ENCODE measurements around the gene NT5M. TPM values are rescaled to one million over a fixed set of nuclear protein-coding genes. Genes with fewer than 3 reads are reported as not detected.

Gene NT5M
- total RNA-seq, 2 experiments from 2014 or later, result 7.7 to 8.1 TPM

- CTCF ChIA-PET, result no interaction called here
- Mint-ChIP-seq H3K36me3 (ENCODE audit: low read depth) (peaks cover 3% of the 10 kb centered on the region), H3K4me1 (ENCODE audit: low read depth) (no peaks in the 10 kb centered on the region), H3K27me3 (ENCODE audit: low read depth) (no peaks in the 10 kb centered on the region), H3K4me3 (no peak overlapping the region), H3K27ac (no peak overlapping the region), H3K9me3 (no peaks in the 10 kb centered on the region)
- intact Hi-C loops (cut with micrococcal nuclease), result no loop called here
- no peak for DNase-seq
These were observed 22.6 kb downstream of the NT5M start for GRCh38 chr17:17325816-17326215.

GRCh38 chr17:17326275-17326875, 23.2 kb downstream of the NT5M start:
- Mint-ChIP-seq H3K36me3 (ENCODE audit: low read depth) (peaks cover 3% of the 10 kb centered on the region), H3K4me1 (ENCODE audit: low read depth) (no peaks in the 10 kb centered on the region), H3K27me3 (ENCODE audit: low read depth) (no peaks in the 10 kb centered on the region), H3K27ac (no peak overlapping the region), H3K4me3 (no peak overlapping the region), H3K9me3 (no peaks in the 10 kb centered on the region)
- intact Hi-C loops (cut with micrococcal nuclease), result no loop called here
- CTCF ChIA-PET, result interaction anchor here (0.6 kb wide), 1 partner anchor 46 kb away, joined by 5 read pairs; no protein-coding TSS in a partner anchor
- DNase-seq, result no peak

- no peak overlapping the region for H3K27ac Mint-ChIP-seq
- CTCF ChIA-PET, result no interaction called here
- no peaks in the 10 kb centered on the region for H3K9me3 Mint-ChIP-seq
- no peaks in the 10 kb centered on the region for H3K4me1 Mint-ChIP-seq (ENCODE audit: low read depth)
- intact Hi-C loops (cut with micrococcal nuclease), result no loop called here
- H3K27me3 Mint-ChIP-seq (ENCODE audit: low read depth), result no peaks in the 10 kb centered on the region
- no peak overlapping the region for H3K4me3 Mint-ChIP-seq
- DNase-seq, result no peak
- H3K36me3 Mint-ChIP-seq (ENCODE audit: low read depth), result peaks cover 3% of the 10 kb centered on the region
These were observed 25.1 kb downstream of the NT5M start for GRCh38 chr17:17328251-17328650.

- no peaks in the 10 kb centered on the region for H3K9me3 Mint-ChIP-seq
- no peak for DNase-seq
- CTCF ChIA-PET, result interaction anchor here (0.6 kb wide), 1 partner anchor 155 kb away, joined by 3 read pairs; the partner anchor contains the start of gene RASD1
- no peak overlapping the region for H3K4me3 Mint-ChIP-seq
- H3K27me3 Mint-ChIP-seq (ENCODE audit: low read depth), result no peaks in the 10 kb centered on the region
- intact Hi-C loops (cut with micrococcal nuclease), result no loop called here
- H3K27ac Mint-ChIP-seq, result no peak overlapping the region
- no peaks in the 10 kb centered on the region for H3K36me3 Mint-ChIP-seq (ENCODE audit: low read depth)
- H3K4me1 Mint-ChIP-seq (ENCODE audit: low read depth), result no peaks in the 10 kb centered on the region
These were observed 38.3 kb downstream of the NT5M start for GRCh38 chr17:17341452-17341851.

- Mint-ChIP-seq H3K9me3 (no peaks in the 10 kb centered on the region), H3K27ac (no peak overlapping the region), H3K27me3 (ENCODE audit: low read depth) (no peaks in the 10 kb centered on the region), H3K36me3 (ENCODE audit: low read depth) (no peaks in the 10 kb centered on the region), H3K4me3 (no peak overlapping the region), H3K4me1 (ENCODE audit: low read depth) (no peaks in the 10 kb centered on the region)
- no peak for DNase-seq
- intact Hi-C loops (cut with micrococcal nuclease), result no loop called here
- CTCF ChIA-PET, result no interaction called here
These were observed 39.2 kb downstream of the NT5M start for GRCh38 chr17:17342242-17342945.

GRCh38 chr17:17343160-17343735, 40.1 kb downstream of the NT5M start:
- no peaks in the 10 kb centered on the region for H3K27me3 Mint-ChIP-seq (ENCODE audit: low read depth)
- H3K4me3 Mint-ChIP-seq, result no peak overlapping the region
- intact Hi-C loops (cut with micrococcal nuclease), result no loop called here
- CTCF ChIA-PET, result no interaction called here
- no peaks in the 10 kb centered on the region for H3K4me1 Mint-ChIP-seq (ENCODE audit: low read depth)
- H3K9me3 Mint-ChIP-seq, result no peaks in the 10 kb centered on the region
- no peaks in the 10 kb centered on the region for H3K36me3 Mint-ChIP-seq (ENCODE audit: low read depth)
- no peak overlapping the region for H3K27ac Mint-ChIP-seq
- DNase-seq, result no peak

- intact Hi-C loops (cut with micrococcal nuclease), result no loop called here
- Mint-ChIP-seq H3K9me3 (no peaks in the 10 kb centered on the region), H3K4me1 (ENCODE audit: low read depth) (no peaks in the 10 kb centered on the region), H3K27ac (no peak overlapping the region), H3K27me3 (ENCODE audit: low read depth) (no peaks in the 10 kb centered on the region), H3K4me3 (no peak overlapping the region), H3K36me3 (ENCODE audit: low read depth) (no peaks in the 10 kb centered on the region)
- no peak for DNase-seq
- CTCF ChIA-PET, result interaction anchor here (0.6 kb wide), 1 partner anchor 74 kb away, joined by 7 read pairs; no protein-coding TSS in a partner anchor
These were observed 40.8 kb downstream of the NT5M start for GRCh38 chr17:17343896-17344506.

- no peaks in the 10 kb centered on the region for H3K4me1 Mint-ChIP-seq (ENCODE audit: low read depth)
- H3K36me3 Mint-ChIP-seq (ENCODE audit: low read depth), result no peaks in the 10 kb centered on the region
- H3K4me3 Mint-ChIP-seq, result no peak overlapping the region
- CTCF ChIA-PET, result interaction anchor here (0.6 kb wide), 1 partner anchor 74 kb away, joined by 7 read pairs; no protein-coding TSS in a partner anchor
- no peak overlapping the region for H3K27ac Mint-ChIP-seq
- no peak for DNase-seq
- intact Hi-C loops (cut with micrococcal nuclease), result no loop called here
- H3K27me3 Mint-ChIP-seq (ENCODE audit: low read depth), result no peaks in the 10 kb centered on the region
- H3K9me3 Mint-ChIP-seq, result no peaks in the 10 kb centered on the region
These were observed 41.5 kb downstream of the NT5M start for GRCh38 chr17:17344507-17345293.

- no peaks in the 10 kb centered on the region for H3K36me3 Mint-ChIP-seq (ENCODE audit: low read depth)
- no peak for DNase-seq
- H3K4me1 Mint-ChIP-seq (ENCODE audit: low read depth), result no peaks in the 10 kb centered on the region
- no peak overlapping the region for H3K4me3 Mint-ChIP-seq
- intact Hi-C loops (cut with micrococcal nuclease), result no loop called here
- no peak overlapping the region for H3K27ac Mint-ChIP-seq
- H3K9me3 Mint-ChIP-seq, result no peaks in the 10 kb centered on the region
- H3K27me3 Mint-ChIP-seq (ENCODE audit: low read depth), result no peaks in the 10 kb centered on the region
- CTCF ChIA-PET, result interaction anchor here (1.5 kb wide), 1 partner anchor 10 kb away, joined by 6 read pairs; no protein-coding TSS in a partner anchor
These were observed 42.1 kb downstream of the NT5M start for GRCh38 chr17:17345294-17345597.

GRCh38 chr17:17345686-17346427, 42.7 kb downstream of the NT5M start:
- CTCF ChIA-PET, result interaction anchor here (1.5 kb wide), 1 partner anchor 9 kb away, joined by 6 read pairs; no protein-coding TSS in a partner anchor

GRCh38 chr17:17346428-17347233, 43.5 kb downstream of the NT5M start:
- intact Hi-C loops (cut with micrococcal nuclease), result no loop called here
- DNase-seq, result no peak
- Mint-ChIP-seq H3K27me3 (ENCODE audit: low read depth) (no peaks in the 10 kb centered on the region), H3K4me3 (no peak overlapping the region), H3K4me1 (ENCODE audit: low read depth) (no peaks in the 10 kb centered on the region), H3K9me3 (no peaks in the 10 kb centered on the region), H3K27ac (no peak overlapping the region), H3K36me3 (ENCODE audit: low read depth) (no peaks in the 10 kb centered on the region)
- CTCF ChIA-PET, result interaction anchor here (1.5 kb wide), 1 partner anchor 8 kb away, joined by 6 read pairs; no protein-coding TSS in a partner anchor

More at GRCh38 chr17:17345686-17346427, 42.7 kb downstream of the NT5M start:
- no peaks in the 10 kb centered on the region for H3K36me3 Mint-ChIP-seq (ENCODE audit: low read depth)
- no peaks in the 10 kb centered on the region for H3K9me3 Mint-ChIP-seq
- H3K4me1 Mint-ChIP-seq (ENCODE audit: low read depth), result no peaks in the 10 kb centered on the region
- H3K27ac Mint-ChIP-seq, result no peak overlapping the region
- H3K4me3 Mint-ChIP-seq, result no peak overlapping the region
- DNase-seq, result no peak
- intact Hi-C loops (cut with micrococcal nuclease), result no loop called here
- H3K27me3 Mint-ChIP-seq (ENCODE audit: low read depth), result no peaks in the 10 kb centered on the region
